K562 (cell line): Measurements from ENCODE around the gene ZFX. TPM values are rescaled to one million over a fixed set of nuclear protein-coding genes. Genes with fewer than 3 reads are reported as not detected.
A peak's percentile ranks its signal among the peaks of the same experiment; 100 is the strongest.

Experiments used
- ATAC-seq: fragments of 200-7000 bp; cut with Tn5 transposase; 3 replicates; pipeline ENCODE4 v1.9.1; 2020; ENCODE audit warnings: moderate library complexity
- BruUV-seq: library from RNA; stranded (reverse); fragments of 400-500 nt; replicated peaks from 2 replicates; lab custom pipeline; 2021; lab: Mats Ljungman, UMichigan
- CTCF ChIA-PET: fragments of 300-600 bp; formaldehyde crosslinking; extraction: SDS; loops from one replicate; lab custom pipeline; 2021; ENCODE audit warnings: low intra/inter-chr PET ratio; lab: Yijun Ruan, JAX
- POLR2A ChIA-PET: fragments of 300-600, 350-650 bp; sonication (Branson Sonifier 250); formaldehyde crosslinking; extraction: SDS; loops from one replicate; lab custom pipeline; 2021; ENCODE audit warnings: antibody characterized with exemption, inconsistent platforms; lab: Yijun Ruan, JAX
- DNase-seq, 4 experiments: peaks; one replicate each; pipeline versions ENCODE4 v3.0.0 to v3.0.0-alpha.2; 2011 to 2018; ENCODE audit warnings: low spot score in 3 of 4, mixed read lengths in 3 of 4; ENCODE audit errors: extremely low read depth in 1 of 4
- FAIRE-seq: peaks from 2 replicates; lab custom pipeline; 2011; peaks lifted over from hg19 to GRCh38; lab: Jason Lieb, UNC
- H2AFZ ChIP-seq: 2 replicates; pipeline ENCODE4 v1.6.0; 2011; ENCODE audit warnings: low read depth, low read length, control low read depth, inconsistent platforms
- H3K27ac ChIP-seq: fragments of 200-600 bp; 3 replicates; pipeline ENCODE4 v1.8.0; 2011; ENCODE audit warnings: low read depth, mild to moderate bottlenecking, control low read depth, inconsistent platforms, low read length, moderate library complexity, mixed read lengths; ENCODE audit errors: extremely low read depth
- H3K27me3 ChIP-seq, 2 experiments: fragments of 300-600 bp in 1 of 2; 2 replicates in 1 of 2; 3 replicates in 1 of 2; pipeline versions ENCODE4 v1.6.0 to v1.8.0; 2011; ENCODE audit warnings: inconsistent platforms in 2 of 2, low read length in 2 of 2, mild to moderate bottlenecking in 1 of 2, mixed read lengths in 1 of 2, moderate library complexity in 1 of 2; ENCODE audit not compliant: control insufficient read depth in 2 of 2, insufficient read depth in 2 of 2
- H3K36me3 ChIP-seq: fragments of 300-600 bp; 3 replicates; pipeline ENCODE4 v1.8.0; 2011; ENCODE audit warnings: mild to moderate bottlenecking, low read length, inconsistent platforms; ENCODE audit not compliant: control insufficient read depth, insufficient read depth
- H3K4me1 ChIP-seq, 2 experiments: fragments of 200-600 bp in 1 of 2; replicated peaks in 1 of 2; 2 replicates in 1 of 2; 3 replicates in 1 of 2; pipeline versions ENCODE4 v1.5.1 to v1.8.0; 2011; ENCODE audit warnings: inconsistent platforms in 2 of 2, low read length in 2 of 2, mild to moderate bottlenecking in 1 of 2, mixed read lengths in 1 of 2, moderate library complexity in 1 of 2; ENCODE audit not compliant: control insufficient read depth in 2 of 2, insufficient read depth in 2 of 2
- H3K4me2 ChIP-seq: 2 replicates; pipeline ENCODE4 v1.6.1; 2011; ENCODE audit warnings: low read length, control low read depth, inconsistent platforms, mixed read lengths; ENCODE audit not compliant: insufficient read depth
- H3K4me3 ChIP-seq: fragments of 200-600 bp; sonication (generic), shearing (Covaris generic); 2 replicates; pipeline ENCODE4 v1.5.1; 2016; ENCODE audit warnings: control low read depth, inconsistent platforms
- H3K79me2 ChIP-seq: fragments of 200-600 bp; 3 replicates; pipeline ENCODE4 v1.8.0; 2011; ENCODE audit warnings: low read length, inconsistent platforms; ENCODE audit not compliant: control insufficient read depth, insufficient read depth
- H3K9ac ChIP-seq, 2 experiments: 2 replicates each; pipeline versions ENCODE4 v1.6.0 to v1.6.1; 2011; ENCODE audit warnings: low read depth in 2 of 2, low read length in 2 of 2, control low read depth in 1 of 2, inconsistent platforms in 1 of 2, mild to moderate bottlenecking in 1 of 2, mixed read lengths in 1 of 2; ENCODE audit not compliant: insufficient read depth in 1 of 2
- H3K9me1 ChIP-seq: one replicate; pipeline ENCODE4 v1.6.0; 2011; ENCODE audit warnings: inconsistent platforms, mild to moderate bottlenecking, low read length, moderate library complexity; ENCODE audit not compliant: control insufficient read depth, insufficient read depth
- H3K9me3 ChIP-seq: replicated peaks from 2 replicates; pipeline ENCODE4 v1.5.1; 2011; ENCODE audit warnings: low read depth, low read length, inconsistent platforms; ENCODE audit not compliant: control insufficient read depth, insufficient read depth
- H4K20me1 ChIP-seq: replicated peaks from 2 replicates; pipeline ENCODE4 v1.6.1; 2011; ENCODE audit warnings: low read length, inconsistent platforms, mixed read lengths; ENCODE audit not compliant: control insufficient read depth, insufficient read depth
- CHD4 ChIP-seq: fragments of 200-600 bp; sonication (generic); IDR thresholded peaks from 3 replicates; pipeline ENCODE4 v1.6.1; 2012; ENCODE audit warnings: low read depth, mild to moderate bottlenecking, mixed read lengths, low read length, inconsistent platforms; ENCODE audit not compliant: insufficient read depth, insufficient replicate concordance, poor library complexity, severe bottlenecking
- E4F1 ChIP-seq: fragments of 250-450 bp; sonication (Bioruptor Pico); IDR thresholded peaks from 2 replicates; pipeline ENCODE4 v1.5.0; 2021; ENCODE audit warnings: mild to moderate bottlenecking, borderline replicate concordance
- STAG1 ChIP-seq: sonication (generic); formaldehyde crosslinking; IDR thresholded peaks from 2 replicates; pipeline ENCODE4 v1.5.0; 2020; ENCODE audit warnings: missing genetic modification reagents, borderline replicate concordance
- ZFP1 ChIP-seq: fragments of 450-650 bp; formaldehyde crosslinking; IDR thresholded peaks from 2 replicates; pipeline ENCODE4 v1.4.0; 2020; ENCODE audit warnings: mild to moderate bottlenecking, mixed read lengths
- ZNF280B ChIP-seq: fragments of 250-450 bp; sonication (Bioruptor Pico); IDR thresholded peaks from 2 replicates; pipeline ENCODE4 v1.5.1; 2021; ENCODE audit warnings: mild to moderate bottlenecking
- WGBS: fragments of 100-300 bp; shearing (Covaris generic); methylation state at CpG from one replicate; pipeline ENCODE4 v1.1.6; 2016; ENCODE audit warnings: low coverage, mixed read lengths; ENCODE audit not compliant: insufficient coverage; ENCODE audit errors: missing lambda C conversion rate; 5-methylcytosine and 5-hydroxymethylcytosine counted together
- in situ Hi-C: fragments of 300-500 bp; cut with MboI; formaldehyde crosslinking; loops from 4 replicates; pipeline ENCODE4 v1.15.0; 2018; ENCODE audit warnings: inconsistent platforms, mixed read lengths
- intact Hi-C: fragments of 100-400 bp; cut with micrococcal nuclease; formaldehyde crosslinking; loops from 2 replicates; pipeline ENCODE4 v1.14.2; 2022
- polyA plus RNA-seq, 8 experiments: library from polyadenylated mRNA; depleted of rRNA in 4 of 8; stranded (reverse) in 5 of 8; unstranded in 3 of 8; fragments of >200 nt; fragmentation: Nextera tagmentation in 2 of 8; fragmentation: Illumina TruSeq in 1 of 8; extraction: Ambion mirVana in 2 of 8; extraction: Trizol in 1 of 8; gene quantifications; 2 replicates each; pipeline versions ENCODE4 v1.2.1 to v1.2.3, GENCODE V29; 2011 to 2014; ENCODE audit warnings: inconsistent platforms in 1 of 8, missing spikeins in 1 of 8
- total RNA-seq, 7 experiments: library from RNA; depleted of rRNA in 6 of 7; stranded (reverse); fragments of >200 nt in 6 of 7; fragmentation: Illumina TruSeq in 2 of 7; extraction: Trizol in 2 of 7; gene quantifications; 2 replicates each; pipeline versions ENCODE4 v1.2.1 to v1.2.3, GENCODE V29; 2011 to 2021; ENCODE audit warnings: low replicate concordance in 1 of 7

The ZFX gene
- total and polyA plus RNA-seq, 9 of the 15 experiments (the other 6 are each of a cell fraction or from before 2014, with no cell fraction given) = 5.3 to 25.2 (median 11.4) TPM

- Histone ChIP-seq H3K79me2 (peaks cover 85% of the 10 kb centered on the region), H3K27me3 (no peaks in the 10 kb centered on the region), H3K4me1 (peaks cover 0 to 7% of the 10 kb centered on the region in 2 experiments; a peak in 3 of 5 replicates), H3K4me2 (no peak overlapping the region), H3K4me3 (no peak overlapping the region), H3K9ac (no peak overlapping the region), H3K9me3 (no peaks in the 10 kb centered on the region), H3K9me1 (no peaks in the 10 kb centered on the region), H3K27ac (peak overlapping the region; percentile 21; the same call in 1 of the 3 replicates), H4K20me1 (no peaks in the 10 kb centered on the region), H3K36me3 (peaks cover 37% of the 10 kb centered on the region), H2AFZ (no peak overlapping the region)
- DNase-seq (no peak), ATAC-seq (peak; percentile 58), FAIRE-seq (peak; percentile 46)
- BruUV-seq = no TSS peak
- in situ Hi-C loops = no loop called here
- WGBS = 6% methylated on average over 5 of the region's 5 CpGs
- CTCF ChIA-PET = no interaction called here
- POLR2A ChIA-PET = no interaction called here
- intact Hi-C loops = no loop called here
- TF ChIP-seq ZFP1 (CRISPR knock-in tag) (no peak), CHD4 (no peak), ZNF280B (CRISPR knock-in tag) (no peak), STAG1 (no peak), E4F1 (CRISPR knock-in tag) (no peak)
Measured at GRCh38 chrX:24168807-24169206, 19.3 kb downstream of the ZFX start.
